ENCODE data around the gene GEMIN5.

GRCh38 chr5:154884424-154884823 lies 53.6 kb downstream of the GEMIN5 start:
- TF ChIP-seq POLR2A (IDR thresholded peaks at IDR 0.05): no peak
- no peak for TF ChIP-seq CTCF (IDR thresholded peaks at IDR 0.05)

All from right lobe of liver (tissue), 4 donors.